SK-N-SH treated with all-trans-retinoic acid at 6 μM for 48 hours (cell line): ENCODE measurements around the gene DIP2C.

ENCODE experiments used
- ESRRG ChIP-seq: fragments of 250-450 bp; sonication (Bioruptor Pico); IDR thresholded peaks from 2 replicates; pipeline ENCODE4 v1.6.1; 2021; ENCODE audit warnings: mild to moderate bottlenecking
- GLIS3 ChIP-seq: fragments of 250-450 bp; sonication (Bioruptor Pico); IDR thresholded peaks from 2 replicates; pipeline ENCODE4 v1.5.0; 2020; ENCODE audit warnings: mild to moderate bottlenecking, moderate library complexity
- PPARA ChIP-seq: fragments of 250-450 bp; sonication (Bioruptor Pico); IDR thresholded peaks from 2 replicates; pipeline ENCODE4 v1.5.0; 2020; ENCODE audit warnings: mild to moderate bottlenecking, borderline replicate concordance
- RARB ChIP-seq: fragments of 250-450 bp; sonication (Bioruptor Pico); IDR thresholded peaks from 2 replicates; pipeline ENCODE4 v1.8.0; 2021; ENCODE audit warnings: mild to moderate bottlenecking, moderate library complexity
- TCF4 ChIP-seq: fragments of 250-450 bp; sonication (Bioruptor Pico); IDR thresholded peaks from 2 replicates; pipeline ENCODE4 v1.8.0; 2021; ENCODE audit warnings: mild to moderate bottlenecking, moderate library complexity, borderline replicate concordance
- TSHZ2 ChIP-seq: fragments of 250-450 bp; sonication (Bioruptor Pico); IDR thresholded peaks from 2 replicates; pipeline ENCODE4 v1.5.0; 2020; ENCODE audit warnings: mild to moderate bottlenecking, moderate library complexity
- ZFP3 ChIP-seq: fragments of 250-450 bp; sonication (Bioruptor Pico); IDR thresholded peaks from 2 replicates; pipeline ENCODE4 v1.5.0; 2020; ENCODE audit warnings: mild to moderate bottlenecking, moderate library complexity

- TF ChIP-seq GLIS3 (CRISPR knock-in tag) = no peak
- no peak for TF ChIP-seq TCF4 (CRISPR knock-in tag)
- no peak for TF ChIP-seq PPARA (CRISPR knock-in tag)
- TF ChIP-seq TSHZ2 (CRISPR knock-in tag) = no peak
- no peak for TF ChIP-seq ESRRG (CRISPR knock-in tag)
- no peak for TF ChIP-seq RARB (CRISPR knock-in tag)
- TF ChIP-seq ZFP3 (CRISPR knock-in tag) = no peak
Observed at GRCh38 chr10:656883-657282, 32.6 kb downstream of the DIP2C start.
